Stimulated activated effector memory CD8-positive, alpha-beta T cell treated with anti-CD3 and anti-CD28 coated beads, Interleukin-12 subunit alpha, Interleukin-12 subunit beta, amount 100 ng/mL, for 72 hours (primary cell): ENCODE data around the gene GXYLT1.
A peak's percentile ranks its signal among the peaks of the same experiment; 100 is the strongest.
"Not testable (repeated sequence)": the region's sequence is repeated elsewhere in the genome, so short reads cannot be mapped to it uniquely, and the experiment has no call there.

Source experiments
- ATAC-seq: fragments of 150-1000 bp; cut with Tn5 transposase; 2 replicates; pipeline ENCODE4 v1.10.0; 2021
- DNase-seq, 2 donors: peaks; one replicate each; pipeline ENCODE4 v3.0.0; 2021 to 2022; ENCODE audit warnings: low spot score in 2 of 2
- H3K27ac Mint-ChIP-seq: one replicate; pipeline ENCODE4 v1.8.0; 2022; ENCODE audit warnings: mild to moderate bottlenecking, mixed read lengths
- H3K36me3 Mint-ChIP-seq: one replicate; pipeline ENCODE4 v1.8.0; 2022; ENCODE audit warnings: mild to moderate bottlenecking, mixed read lengths
- H3K4me1 Mint-ChIP-seq: one replicate; pipeline ENCODE4 v1.8.0; 2022; ENCODE audit warnings: mixed read lengths
- H3K4me3 Mint-ChIP-seq: one replicate; pipeline ENCODE4 v1.8.0; 2022; ENCODE audit warnings: mild to moderate bottlenecking, mixed read lengths
- H3K9me3 Mint-ChIP-seq: one replicate; pipeline ENCODE4 v1.8.0; 2022; ENCODE audit warnings: mixed read lengths

Gene GXYLT1, protein sequence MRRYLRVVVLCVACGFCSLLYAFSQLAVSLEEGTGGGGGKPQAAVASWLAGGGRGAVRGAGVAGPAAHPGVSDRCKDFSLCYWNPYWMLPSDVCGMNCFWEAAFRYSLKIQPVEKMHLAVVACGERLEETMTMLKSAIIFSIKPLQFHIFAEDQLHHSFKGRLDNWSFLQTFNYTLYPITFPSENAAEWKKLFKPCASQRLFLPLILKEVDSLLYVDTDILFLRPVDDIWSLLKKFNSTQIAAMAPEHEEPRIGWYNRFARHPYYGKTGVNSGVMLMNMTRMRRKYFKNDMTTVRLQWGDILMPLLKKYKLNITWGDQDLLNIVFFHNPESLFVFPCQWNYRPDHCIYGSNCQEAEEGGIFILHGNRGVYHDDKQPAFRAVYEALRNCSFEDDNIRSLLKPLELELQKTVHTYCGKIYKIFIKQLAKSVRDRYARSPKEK

DNA sequence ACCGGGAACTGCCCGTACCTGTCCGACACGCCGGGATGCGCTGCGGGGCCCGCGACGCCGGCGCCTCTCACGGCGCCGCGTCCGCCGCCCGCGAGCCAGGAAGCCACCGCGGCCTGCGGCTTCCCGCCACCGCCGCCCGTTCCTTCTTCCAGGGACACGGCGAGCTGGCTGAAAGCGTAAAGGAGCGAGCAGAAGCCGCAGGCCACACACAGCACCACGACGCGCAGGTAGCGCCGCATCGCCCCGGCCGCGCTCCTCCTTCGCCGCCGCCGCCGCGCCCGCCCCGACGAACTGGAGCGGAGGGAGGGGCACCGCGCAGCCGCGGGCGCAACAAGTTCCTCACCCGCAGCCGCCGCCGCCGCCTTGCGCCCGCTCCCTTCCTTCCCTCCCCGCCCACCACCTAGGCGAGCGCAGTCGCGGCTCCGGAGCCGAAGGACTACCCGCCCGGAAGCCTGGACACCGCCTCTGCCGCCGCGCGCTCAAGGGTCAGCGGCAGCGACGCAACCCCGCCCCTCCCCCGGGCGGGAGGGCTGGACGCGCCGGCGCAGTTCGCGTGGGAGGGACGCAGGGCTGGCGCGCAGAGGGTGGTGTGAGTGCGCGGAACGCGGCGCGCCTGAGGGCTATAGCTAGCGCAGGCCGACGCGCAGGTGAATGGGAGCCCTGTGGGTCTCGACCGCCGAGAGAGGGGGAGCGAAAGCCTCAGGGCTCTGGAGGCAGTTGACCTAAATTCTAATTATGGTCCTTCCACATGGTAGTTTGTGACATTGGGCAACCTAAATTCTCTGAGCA lies at the start of gene GXYLT1:
Gene GXYLT1, minus strand, starts transcription at position 467 of the 789 bp plus-strand sequence. Its CDS starts 228 bp downstream, at position 239.
- Mint-ChIP-seq H3K36me3 (no peaks in the 10 kb centered on the region), H3K9me3 (no peaks in the 10 kb centered on the region), H3K4me1 (peaks cover 39% of the 10 kb centered on the region), H3K4me3 (peak within 1 kb of the TSS; percentile 80), H3K27ac (peak within 1 kb of the TSS; percentile 75)
- DNase-seq: peak; percentile 83 to 92
- peak; percentile 94 for ATAC-seq

DNA sequence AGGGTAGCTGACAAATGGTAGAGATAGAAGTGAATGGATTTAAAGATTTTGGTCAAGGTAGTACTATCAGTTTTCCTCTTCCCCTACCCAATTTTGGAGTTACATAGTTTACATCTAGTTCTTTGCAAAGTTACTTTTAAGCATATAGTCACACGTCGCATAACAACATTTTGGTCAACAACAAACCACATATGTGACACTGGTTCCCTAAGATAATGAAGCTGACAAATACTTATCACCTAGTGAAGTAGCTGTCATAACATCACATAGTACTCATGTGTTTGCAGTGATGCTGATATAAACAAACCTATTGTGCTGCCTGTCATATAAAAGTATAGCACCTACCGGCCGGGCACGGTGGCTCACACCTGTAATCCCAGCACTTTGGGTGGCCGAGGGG lies 48.0 kb upstream of the GXYLT1 start:
- no peaks in the 10 kb centered on the region for H3K9me3 Mint-ChIP-seq
- ATAC-seq (no peak), DNase-seq (no peak)
- H3K27ac Mint-ChIP-seq: no peak overlapping the region
- peaks cover 26% of the 10 kb centered on the region for H3K36me3 Mint-ChIP-seq
- H3K4me3 Mint-ChIP-seq: no peak overlapping the region
- H3K4me1 Mint-ChIP-seq: peaks cover 8% of the 10 kb centered on the region

DNA sequence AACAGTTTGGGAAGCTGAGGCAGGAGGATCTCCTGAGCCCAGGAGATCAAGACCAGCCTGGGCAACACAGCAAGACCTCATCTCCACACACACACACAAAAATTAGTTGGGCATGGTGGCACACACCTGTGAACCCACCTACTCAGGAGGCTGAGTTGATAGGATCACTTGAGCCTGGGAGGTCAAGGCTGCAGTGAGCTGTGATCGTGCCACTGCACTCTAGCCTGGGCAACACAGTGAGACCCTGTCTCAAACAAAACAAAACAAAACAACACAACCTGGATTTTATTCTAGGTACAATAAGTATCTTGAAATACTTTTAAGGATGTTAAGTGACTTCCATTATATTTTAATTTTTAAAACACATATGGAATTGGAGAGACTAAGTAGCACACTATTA lies 47.6 kb upstream of the GXYLT1 start:
- no peak overlapping the region for H3K27ac Mint-ChIP-seq
- DNase-seq (no peak), ATAC-seq (no peak)
- no peaks in the 10 kb centered on the region for H3K9me3 Mint-ChIP-seq
- H3K4me1 Mint-ChIP-seq: peaks cover 8% of the 10 kb centered on the region
- no peak overlapping the region for H3K4me3 Mint-ChIP-seq
- H3K36me3 Mint-ChIP-seq: peaks cover 22% of the 10 kb centered on the region

DNA sequence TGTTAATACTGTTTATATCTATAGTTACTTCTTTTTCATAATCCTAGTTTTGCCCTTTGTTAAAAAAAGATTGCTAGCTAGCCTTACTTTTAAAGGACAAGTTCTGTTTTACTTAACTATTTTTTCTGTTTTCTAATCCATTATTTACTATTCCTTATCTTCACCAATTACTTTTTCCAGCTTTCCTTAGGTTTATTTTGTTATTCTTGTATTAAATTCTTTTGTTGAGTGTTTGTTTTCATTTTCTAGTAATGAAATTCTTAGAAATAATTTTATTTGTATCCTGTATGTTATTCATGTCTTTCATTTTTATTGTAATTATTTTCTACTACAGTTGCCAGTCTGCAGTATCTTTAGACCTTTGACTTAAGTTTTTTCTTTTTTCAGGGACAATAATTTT lies 45.7 kb upstream of the GXYLT1 start:
- Mint-ChIP-seq H3K4me1 (peaks cover 8% of the 10 kb centered on the region), H3K4me3 (no peak overlapping the region), H3K36me3 (peaks cover 12% of the 10 kb centered on the region), H3K9me3 (no peaks in the 10 kb centered on the region), H3K27ac (no peak overlapping the region)
- ATAC-seq (no peak), DNase-seq (no peak)

DNA sequence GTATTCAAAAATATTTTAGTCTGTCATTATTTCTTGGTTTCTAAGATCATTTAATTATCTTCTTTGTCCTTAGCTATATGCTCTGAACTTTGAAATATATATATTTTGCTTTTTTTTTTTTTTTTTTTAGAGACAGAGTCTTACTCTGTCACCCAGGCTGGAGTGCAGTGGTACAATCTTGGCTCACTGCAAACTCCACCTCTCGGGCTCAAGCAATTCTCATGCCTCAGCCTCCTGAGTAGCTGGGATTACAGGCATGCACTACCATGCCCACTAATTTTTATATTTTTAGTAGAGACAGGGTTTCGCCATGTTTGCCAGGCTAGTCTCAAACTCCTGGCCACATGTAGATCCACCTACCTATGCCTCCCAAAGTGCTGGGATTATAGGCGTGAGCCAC lies 43.6 kb upstream of the GXYLT1 start:
- peaks cover 23% of the 10 kb centered on the region for H3K36me3 Mint-ChIP-seq
- H3K4me3 Mint-ChIP-seq: not testable (repeated sequence)

DNA sequence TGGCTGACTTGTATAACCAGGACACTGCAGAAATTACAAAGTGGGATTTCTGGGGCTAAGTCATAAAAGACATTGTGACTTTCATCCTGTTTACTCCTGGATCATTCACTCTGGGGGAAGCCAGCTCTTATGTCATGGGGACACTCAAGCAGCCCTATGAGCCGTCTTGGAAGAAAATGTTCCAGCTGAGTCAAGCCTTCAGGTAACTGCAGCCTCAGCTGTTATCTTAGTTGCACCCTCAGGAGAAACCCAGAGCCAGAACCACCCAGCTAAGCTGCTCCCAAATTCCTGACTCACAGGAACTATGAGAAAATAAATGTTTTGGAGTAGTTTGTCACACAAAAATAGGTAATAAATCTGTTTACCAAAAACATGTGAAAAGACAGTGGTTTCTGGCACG lies 43.1 kb upstream of the GXYLT1 start:
- H3K9me3 Mint-ChIP-seq: no peaks in the 10 kb centered on the region
- H3K27ac Mint-ChIP-seq: no peak overlapping the region
- H3K36me3 Mint-ChIP-seq: peaks cover 19% of the 10 kb centered on the region
- DNase-seq (no peak), ATAC-seq (no peak)
- no peak overlapping the region for H3K4me3 Mint-ChIP-seq
- H3K4me1 Mint-ChIP-seq: peaks cover 20% of the 10 kb centered on the region

More for the DNA sequence above, 43.6 kb upstream of the GXYLT1 start:
- peaks cover 15% of the 10 kb centered on the region for H3K4me1 Mint-ChIP-seq
- ATAC-seq, DNase-seq, H3K9me3 Mint-ChIP-seq, H3K27ac Mint-ChIP-seq: not testable (repeated sequence)

DNA sequence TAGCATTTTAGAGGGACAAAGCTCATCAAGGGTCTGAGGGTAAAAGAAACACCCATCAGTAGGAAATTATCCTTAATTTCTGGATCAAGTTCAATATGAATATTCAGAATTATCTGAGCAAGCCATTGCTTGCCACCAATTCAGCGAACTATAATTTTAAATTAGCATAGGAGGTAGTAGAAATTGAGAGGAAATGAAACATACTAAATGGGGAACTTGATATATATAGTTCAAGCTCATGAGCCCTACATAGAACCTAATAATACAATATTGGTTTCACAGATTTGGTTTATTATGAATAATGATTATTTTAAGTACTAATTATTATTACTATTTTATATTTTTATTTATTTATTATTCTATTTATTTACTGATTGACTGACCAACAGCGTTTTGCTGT lies 42.1 kb upstream of the GXYLT1 start:
- Mint-ChIP-seq H3K4me3 (no peak overlapping the region), H3K36me3 (peaks cover 13% of the 10 kb centered on the region), H3K9me3 (no peaks in the 10 kb centered on the region), H3K4me1 (peaks cover 27% of the 10 kb centered on the region), H3K27ac (no peak overlapping the region)
- ATAC-seq: no peak
- DNase-seq: no peak

DNA sequence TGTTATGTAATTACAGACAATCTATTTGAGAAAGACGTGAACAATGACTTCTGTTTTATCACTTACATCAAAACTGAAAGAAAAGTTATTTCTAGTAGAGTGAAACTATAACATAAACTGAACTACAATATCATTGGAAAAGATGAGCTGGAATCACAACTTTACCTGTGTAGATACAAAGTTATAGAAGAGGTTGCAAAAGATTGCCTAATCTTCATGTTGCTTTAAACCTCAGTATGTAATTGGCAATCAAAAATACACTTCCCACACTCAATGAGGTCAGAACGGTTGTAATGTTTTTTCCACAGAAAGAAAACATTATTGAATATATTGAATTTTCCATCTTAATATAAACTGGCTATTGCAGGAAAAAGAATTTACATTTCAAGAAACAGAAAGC lies 37.7 kb upstream of the GXYLT1 start:
- Mint-ChIP-seq H3K9me3 (no peaks in the 10 kb centered on the region), H3K27ac (no peak overlapping the region), H3K36me3 (peaks cover 17% of the 10 kb centered on the region), H3K4me3 (no peak overlapping the region), H3K4me1 (peaks cover 20% of the 10 kb centered on the region)
- DNase-seq (no peak), ATAC-seq (no peak)

DNA sequence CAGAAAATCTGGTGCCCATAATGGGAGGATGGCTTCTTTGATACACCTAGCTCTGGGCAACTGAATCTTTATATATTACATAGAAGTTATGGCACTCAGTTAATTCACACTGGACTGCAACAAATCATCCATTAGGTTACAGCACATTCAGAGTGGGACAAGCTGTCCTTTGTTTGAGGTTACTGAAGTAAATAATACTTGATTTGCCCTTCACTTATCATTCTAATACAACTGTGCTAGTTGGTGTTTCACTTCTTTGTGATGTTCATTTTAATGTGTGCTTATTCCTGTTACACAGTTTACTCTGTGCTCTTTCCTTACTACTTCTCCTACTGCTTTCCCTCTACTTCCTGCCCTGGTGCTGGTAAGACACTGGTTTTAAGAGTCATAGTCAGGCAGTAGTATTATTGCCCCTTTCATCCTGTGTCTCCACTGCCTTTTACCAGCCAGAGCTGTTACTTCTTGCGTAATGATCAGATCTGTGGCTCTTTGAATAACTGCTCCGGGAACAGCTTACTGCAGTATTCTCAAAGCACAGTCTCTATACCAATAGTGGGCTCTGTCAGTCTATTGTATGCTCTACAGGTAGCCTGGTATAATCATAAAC lies 36.4 kb upstream of the GXYLT1 start:
- DNase-seq (no peak), ATAC-seq (no peak)
- H3K9me3 Mint-ChIP-seq: peaks cover 2% of the 10 kb centered on the region
- peaks cover 26% of the 10 kb centered on the region for H3K36me3 Mint-ChIP-seq
- no peak overlapping the region for H3K4me3 Mint-ChIP-seq
- H3K4me1 Mint-ChIP-seq: peaks cover 25% of the 10 kb centered on the region
- H3K27ac Mint-ChIP-seq: no peak overlapping the region

DNA sequence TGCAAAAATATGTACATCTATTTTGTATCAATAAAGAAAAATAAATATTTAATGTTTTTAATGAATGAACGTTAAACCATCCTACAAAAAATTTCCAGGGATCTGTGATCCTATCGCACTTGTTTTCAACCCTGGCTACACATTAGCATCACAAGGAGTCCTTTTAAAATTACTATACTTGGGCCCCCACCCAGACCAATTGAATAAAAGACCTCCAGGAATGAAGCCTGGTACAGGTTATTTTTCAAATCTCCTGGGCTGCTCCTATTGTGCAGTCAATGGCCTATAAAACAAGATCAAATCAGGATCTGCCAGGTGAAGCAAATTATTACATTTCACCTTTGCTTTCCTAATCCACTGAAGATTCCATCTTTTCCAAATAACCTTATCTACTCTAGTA lies 33.4 kb upstream of the GXYLT1 start:
- ATAC-seq (no peak), DNase-seq (no peak)
- peaks cover 2% of the 10 kb centered on the region for H3K9me3 Mint-ChIP-seq
- H3K4me1 Mint-ChIP-seq: peaks cover 29% of the 10 kb centered on the region
- no peak overlapping the region for H3K27ac Mint-ChIP-seq
- peaks cover 25% of the 10 kb centered on the region for H3K36me3 Mint-ChIP-seq
- no peak overlapping the region for H3K4me3 Mint-ChIP-seq

DNA sequence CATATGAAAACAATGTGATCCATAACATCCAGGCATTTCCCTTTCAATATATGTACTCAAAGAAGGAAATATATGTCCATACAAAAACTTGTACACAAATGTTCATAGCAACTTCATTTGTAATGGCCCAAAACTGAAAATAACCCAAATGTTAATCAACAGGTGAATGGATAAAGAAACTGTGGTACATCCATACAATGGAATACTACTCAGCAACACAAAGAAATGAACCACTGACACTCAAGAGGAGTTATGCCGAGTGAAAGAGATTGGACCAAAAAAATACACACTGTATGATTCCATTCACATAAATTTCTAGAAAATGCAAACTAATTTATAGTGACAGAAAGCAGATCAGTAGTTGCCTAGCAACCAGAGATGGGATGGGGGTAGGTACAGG lies 30.3 kb upstream of the GXYLT1 start:
- Mint-ChIP-seq H3K27ac (no peak overlapping the region), H3K9me3 (peaks cover 2% of the 10 kb centered on the region), H3K36me3 (peaks cover 25% of the 10 kb centered on the region), H3K4me1 (peaks cover 25% of the 10 kb centered on the region), H3K4me3 (no peak overlapping the region)
- DNase-seq: no peak
- no peak for ATAC-seq

DNA sequence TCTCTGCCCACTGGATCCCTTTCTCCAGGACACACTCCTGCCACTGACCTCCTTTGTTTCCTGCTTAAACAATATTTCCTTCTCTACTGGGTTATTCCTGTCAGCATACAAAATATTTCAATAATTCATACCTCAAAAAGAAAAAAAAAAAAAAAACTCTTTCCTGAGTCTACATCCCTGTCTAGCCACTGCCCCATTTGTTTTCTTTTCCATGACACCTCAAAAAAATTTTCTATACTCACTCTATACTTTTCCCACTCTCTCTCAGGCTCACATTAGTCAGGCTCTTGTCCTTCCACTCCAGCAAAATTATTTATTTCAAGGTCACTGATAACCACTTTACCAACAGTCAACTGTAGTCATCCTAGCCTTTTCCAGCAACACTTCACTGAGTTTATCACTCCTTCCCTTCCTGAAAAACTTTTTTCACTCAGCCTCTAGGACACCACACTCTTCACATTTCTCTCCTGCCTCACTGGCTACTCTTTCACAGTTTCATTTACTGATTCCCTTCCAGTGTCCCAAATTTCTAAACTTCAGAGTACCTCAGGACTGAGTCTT lies 29.4 kb upstream of the GXYLT1 start:
- Mint-ChIP-seq H3K36me3 (peaks cover 25% of the 10 kb centered on the region), H3K9me3 (peaks cover 2% of the 10 kb centered on the region), H3K27ac (no peak overlapping the region), H3K4me1 (peaks cover 28% of the 10 kb centered on the region), H3K4me3 (no peak overlapping the region)
- DNase-seq (no peak), ATAC-seq (no peak)

DNA sequence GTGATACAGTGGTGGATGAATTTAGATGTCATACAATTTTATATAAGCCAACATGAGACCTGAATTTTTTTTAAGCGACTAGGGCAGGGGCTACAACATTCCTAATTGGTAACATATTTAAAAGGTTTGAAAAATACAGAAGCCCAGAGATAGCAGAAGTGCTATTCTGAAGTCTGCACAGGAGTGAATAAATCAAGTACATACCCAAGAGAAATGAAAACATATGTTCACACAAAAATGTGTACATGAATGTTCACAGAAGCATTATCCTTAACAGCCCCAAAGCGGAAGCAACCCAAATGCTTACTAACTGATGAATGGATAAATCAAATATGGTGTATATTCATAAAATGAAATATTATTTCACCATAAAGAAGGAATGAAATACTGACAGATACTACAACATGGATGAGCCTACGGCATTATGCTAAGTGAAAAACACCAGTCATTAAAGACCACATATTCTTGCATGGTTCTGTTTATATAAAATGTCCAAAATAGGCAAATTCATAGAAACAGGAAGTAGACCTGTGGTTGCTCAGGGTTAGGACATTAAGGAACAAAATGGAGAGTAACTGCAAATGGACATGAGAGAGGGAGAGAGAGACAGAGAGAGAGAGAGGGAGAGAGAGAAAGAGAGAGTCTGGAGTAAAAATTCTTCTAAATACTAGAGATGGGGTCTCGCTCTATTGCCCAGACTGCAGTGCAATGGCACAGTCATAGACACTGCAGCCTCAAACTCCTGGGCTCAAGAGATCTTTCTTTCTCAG lies 28.0 kb upstream of the GXYLT1 start:
- DNase-seq (no peak), ATAC-seq (no peak)
- Mint-ChIP-seq H3K9me3 (peaks cover 2% of the 10 kb centered on the region), H3K36me3 (peaks cover 27% of the 10 kb centered on the region), H3K27ac (no peak overlapping the region), H3K4me3 (no peak overlapping the region), H3K4me1 (peaks cover 31% of the 10 kb centered on the region)

DNA sequence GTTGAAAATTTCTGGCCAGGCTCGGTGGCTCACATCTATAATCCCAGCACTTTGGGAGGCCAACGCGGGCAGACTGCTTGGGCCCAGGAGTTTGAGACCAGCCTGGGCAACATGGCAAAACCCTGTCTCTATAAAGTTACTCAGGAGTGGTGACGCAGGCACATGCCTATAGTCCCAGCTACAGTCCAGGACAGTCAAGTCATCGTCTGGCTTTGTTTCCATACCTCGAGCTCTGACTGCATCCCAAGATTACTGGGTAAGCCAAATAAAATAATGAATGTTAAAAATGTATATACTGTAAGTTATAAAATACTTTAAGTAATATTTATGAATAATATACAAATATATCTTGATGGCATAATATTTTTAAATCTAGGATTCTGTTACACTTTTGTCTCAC lies 23.0 kb upstream of the GXYLT1 start:
- ATAC-seq: no peak
- no peaks in the 10 kb centered on the region for H3K9me3 Mint-ChIP-seq
- DNase-seq: no peak
- H3K36me3 Mint-ChIP-seq: peaks cover 6% of the 10 kb centered on the region
- peaks cover 11% of the 10 kb centered on the region for H3K4me1 Mint-ChIP-seq
- H3K27ac Mint-ChIP-seq: no peak overlapping the region
- H3K4me3 Mint-ChIP-seq: no peak overlapping the region

DNA sequence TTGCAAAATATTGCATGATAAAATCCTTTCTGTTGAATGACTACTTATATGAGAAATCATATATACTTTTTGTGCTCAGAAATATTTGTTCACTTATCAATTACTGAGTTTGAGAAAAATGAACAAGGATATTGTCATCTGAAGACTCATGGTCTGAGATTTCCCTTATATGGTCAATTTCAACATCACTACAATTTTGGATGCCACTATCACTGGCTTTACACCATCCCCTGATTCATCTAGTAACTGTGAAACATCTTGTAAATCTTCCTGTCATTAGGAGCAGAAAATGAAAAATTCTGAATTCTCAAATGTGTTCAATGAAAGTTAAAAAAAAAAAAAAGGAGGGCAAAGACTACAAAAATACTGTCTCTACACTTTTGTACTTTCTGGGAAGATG lies 21.8 kb upstream of the GXYLT1 start:
- no peak overlapping the region for H3K27ac Mint-ChIP-seq
- H3K36me3 Mint-ChIP-seq: peaks cover 9% of the 10 kb centered on the region
- H3K9me3 Mint-ChIP-seq: no peaks in the 10 kb centered on the region
- H3K4me1 Mint-ChIP-seq: peaks cover 19% of the 10 kb centered on the region
- ATAC-seq: no peak
- no peak for DNase-seq
- H3K4me3 Mint-ChIP-seq: no peak overlapping the region
